Kidney (tissue), 14 donors: ENCODE measurements around the gene SEC22A. TPM values are rescaled to one million over a fixed set of nuclear protein-coding genes. Genes with fewer than 3 reads are reported as not detected.

Source experiments
- DNase-seq, 5 donors: peaks; one replicate each; pipeline ENCODE4 v3.0.0-alpha.2; 2013 to 2020
- FAIRE-seq: peaks from 2 replicates; lab custom pipeline; 2012; peaks lifted over from hg19 to GRCh38; lab: Jason Lieb, UNC
- H3K27ac ChIP-seq, 2 donors: one replicate each; pipeline ENCODE4 v1.7.0; 2013; ENCODE audit warnings: low read depth in 2 of 2, low read length in 2 of 2, inconsistent platforms in 1 of 2
- H3K27me3 ChIP-seq: one replicate; pipeline ENCODE4 v1.7.1; 2013; ENCODE audit warnings: low read length, inconsistent platforms; ENCODE audit not compliant: control insufficient read depth, insufficient read depth
- H3K36me3 ChIP-seq, 3 donors: one replicate each; pipeline versions ENCODE4 v1.7.0 to v1.7.1; 2013; ENCODE audit warnings: low read length in 3 of 3, control low read depth in 1 of 3, inconsistent platforms in 1 of 3; ENCODE audit not compliant: insufficient read depth in 3 of 3, control insufficient read depth in 2 of 3
- H3K4me1 ChIP-seq, 3 donors: one replicate each; pipeline versions ENCODE4 v1.7.0 to v1.7.1; 2013; ENCODE audit warnings: low read length in 3 of 3, inconsistent platforms in 1 of 3, low read depth in 1 of 3; ENCODE audit not compliant: control insufficient read depth in 2 of 3, insufficient read depth in 2 of 3
- H3K4me3 ChIP-seq, 3 donors: one replicate each; pipeline versions ENCODE4 v1.7.0 to v1.8.1; 2013; ENCODE audit warnings: low read length in 3 of 3, control low read depth in 1 of 3, inconsistent platforms in 1 of 3
- H3K9ac ChIP-seq, 3 donors: one replicate each; pipeline versions ENCODE4 v1.7.0 to v1.7.1; 2013; ENCODE audit warnings: low read length in 3 of 3, control low read depth in 1 of 3, inconsistent platforms in 1 of 3
- H3K9me3 ChIP-seq, 3 donors: one replicate each; pipeline versions ENCODE4 v1.7.0 to v1.7.1; 2013; ENCODE audit warnings: low read length in 3 of 3, control low read depth in 1 of 3, inconsistent platforms in 1 of 3; ENCODE audit not compliant: control insufficient read depth in 2 of 3, insufficient read depth in 1 of 3
- CTCF ChIP-seq: IDR thresholded peaks from 3 replicates; pipeline ENCODE4 v1.5.1; 2012; ENCODE audit warnings: mild to moderate bottlenecking, moderate library complexity, borderline replicate concordance; ENCODE audit not compliant: insufficient read depth; ENCODE audit errors: extremely low read depth
- intact Hi-C: fragments of 100-400 bp; cut with DNase I; formaldehyde crosslinking; loops from one replicate; pipeline ENCODE4 v1.11.1; 2022
- polyA plus RNA-seq: library from polyadenylated mRNA; stranded (reverse); fragments of 350-450 nt; fragmentation: Illumina TruSeq; extraction: RNeasy Lipid Tissue Mini Kit (QIAGEN cat#74804); gene quantifications from one replicate; pipeline ENCODE4 v1.2.3, GENCODE V29; 2014; ENCODE audit warnings: low read depth, low replicate concordance; ENCODE audit not compliant: insufficient read depth
- total RNA-seq: library from RNA; stranded (reverse); fragmentation: NEBNext Ultra II Directional; extraction: Animal tissue kit (Norgen Biotek cat#: 25700); gene quantifications from one replicate; pipeline ENCODE4 v1.2.1, GENCODE V29; 2021
- donor health status: control.
- donor health status: control.
- donor health status: control.
- donor health status: control.
- donor health status: control.
- donor health status: DM: yes; HTN: yes; CAD: no.
- donor health status: Normal renal cell carcinoma (clear cell type).

Gene SEC22A
- total and polyA plus RNA-seq, 2 donors from 2014 or later, result 14.8 to 18.6 TPM

- Histone ChIP-seq H3K27ac (no peak overlapping the region), H3K4me3 (no peak overlapping the region), H3K9ac (no peak overlapping the region), H3K27me3 (no peaks in the 10 kb centered on the region), H3K36me3 (peaks cover 0 to 13% (median 0%) of the 10 kb centered on the region in 3 donors), H3K9me3 (no peaks in the 10 kb centered on the region), H3K4me1 (no peaks in the 10 kb centered on the region)
- no peak for TF ChIP-seq CTCF
- FAIRE-seq (no peak), DNase-seq (peak in 1 of 5 donors; percentile 8)
- intact Hi-C loops, result no loop called here
Measured at GRCh38 chr3:123290107-123290930, 88.6 kb downstream of the SEC22A start.

DNA sequence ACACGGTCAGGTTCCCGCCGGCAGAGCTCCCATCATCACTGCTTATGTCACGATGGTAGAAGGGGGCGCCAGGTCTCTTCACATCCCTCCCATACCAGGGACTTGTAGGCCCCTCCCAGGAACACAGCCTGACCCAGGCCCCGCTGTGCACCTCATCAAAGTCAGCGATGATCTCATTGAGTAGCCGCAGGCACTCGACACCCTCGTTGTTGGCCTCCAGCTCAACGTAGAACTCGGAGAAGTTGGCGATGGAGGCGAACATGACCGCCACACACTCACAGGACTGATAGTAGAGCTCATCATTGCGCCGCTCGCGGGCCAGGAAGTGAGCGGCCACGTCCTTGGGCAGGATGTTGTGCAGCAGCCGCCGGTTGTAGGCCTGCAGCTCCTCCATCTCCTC is 89.2 kb downstream of the SEC22A start:
- DNase-seq (peak in 1 of 5 donors; percentile 9), FAIRE-seq (no peak)
- Histone ChIP-seq H3K9ac (no peak overlapping the region), H3K36me3 (peaks cover 0 to 13% (median 0%) of the 10 kb centered on the region in 3 donors), H3K9me3 (no peaks in the 10 kb centered on the region), H3K27me3 (no peaks in the 10 kb centered on the region), H3K4me1 (no peaks in the 10 kb centered on the region), H3K27ac (no peak overlapping the region), H3K4me3 (no peak overlapping the region)
- intact Hi-C loops, result no loop called here
- no peak for TF ChIP-seq CTCF

DNA sequence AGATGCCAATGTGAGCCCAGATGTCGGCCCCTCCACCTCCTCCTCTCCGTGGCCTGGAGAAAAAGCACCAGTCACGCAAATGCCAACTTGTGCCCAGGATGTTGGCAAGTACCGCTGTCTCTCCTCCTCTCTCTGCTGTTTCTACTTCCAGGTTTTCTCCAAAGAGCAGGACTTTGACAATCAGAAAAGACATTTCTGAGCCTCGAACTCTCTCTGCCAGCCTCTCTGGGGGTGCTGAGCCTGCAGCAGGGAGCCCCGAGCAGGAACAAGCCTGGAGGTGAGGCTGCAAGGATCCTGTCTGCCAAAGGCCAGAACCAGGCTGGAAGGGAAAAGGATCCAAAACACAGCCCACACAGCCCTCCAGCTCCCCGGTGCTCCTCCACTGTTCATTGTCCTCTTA is 89.7 kb downstream of the SEC22A start:
- no peak for FAIRE-seq
- intact Hi-C loops, result no loop called here
- TF ChIP-seq CTCF, result no peak
- Histone ChIP-seq H3K9ac (no peak overlapping the region), H3K4me3 (no peak overlapping the region), H3K27me3 (no peaks in the 10 kb centered on the region), H3K36me3 (peaks cover 0 to 13% (median 0%) of the 10 kb centered on the region in 3 donors), H3K9me3 (no peaks in the 10 kb centered on the region), H3K27ac (no peak overlapping the region), H3K4me1 (no peaks in the 10 kb centered on the region)
- no peak for DNase-seq
